ENCODE results near the gene CITED1. TPM values are rescaled to one million over a fixed set of nuclear protein-coding genes. Genes with fewer than 3 reads are reported as not detected.
A peak's percentile ranks its signal among the peaks of the same experiment; 100 is the strongest.

The CITED1 gene
- total RNA-seq, 1 donor from 2014 or later = 6.0 TPM

- no peak for DNase-seq (ENCODE audit: extremely low spot score, unreplicated experiment)
- Mint-ChIP-seq H3K4me1 (ENCODE audit: unreplicated experiment) (peaks cover 7% of the 10 kb centered on the region), H3K4me3 (peak overlapping the region; percentile 80), H3K36me3 (no peaks in the 10 kb centered on the region), H3K9me3 (no peaks in the 10 kb centered on the region), H3K27me3 (peaks cover 60% of the 10 kb centered on the region), H3K27ac (no peak overlapping the region)
- no peak for TF ChIP-seq CTCF (conservative IDR thresholded peaks at IDR 0.05)
These were observed 1.9 kb upstream of the CITED1 start for GRCh38 chrX:72307646-72308051.

GRCh38 chrX:72306851-72307645 lies 1.3 kb upstream of the CITED1 start:
- Mint-ChIP-seq H3K4me1 (ENCODE audit: unreplicated experiment) (peaks cover 7% of the 10 kb centered on the region), H3K27me3 (peaks cover 66% of the 10 kb centered on the region), H3K27ac (no peak overlapping the region), H3K36me3 (no peaks in the 10 kb centered on the region), H3K4me3 (peak overlapping the region; percentile 90), H3K9me3 (no peaks in the 10 kb centered on the region)
- no peak for DNase-seq (ENCODE audit: extremely low spot score, unreplicated experiment)
- TF ChIP-seq CTCF (conservative IDR thresholded peaks at IDR 0.05) = no peak

- Mint-ChIP-seq H3K4me3 (peak overlapping the region; percentile 90), H3K27ac (no peak overlapping the region), H3K9me3 (no peaks in the 10 kb centered on the region), H3K4me1 (ENCODE audit: unreplicated experiment) (peaks cover 7% of the 10 kb centered on the region), H3K36me3 (no peaks in the 10 kb centered on the region), H3K27me3 (peaks cover 71% of the 10 kb centered on the region)
- DNase-seq (ENCODE audit: extremely low spot score, unreplicated experiment) = no peak
- peak; percentile 38 for TF ChIP-seq CTCF (conservative IDR thresholded peaks at IDR 0.05)
These were observed 529 bp upstream of the CITED1 start for GRCh38 chrX:72306085-72306801.

- Mint-ChIP-seq H3K27me3 (peaks cover 79% of the 10 kb centered on the region), H3K27ac (no peak overlapping the region), H3K4me1 (ENCODE audit: unreplicated experiment) (peaks cover 7% of the 10 kb centered on the region), H3K4me3 (peak overlapping the region; percentile 86), H3K36me3 (no peaks in the 10 kb centered on the region), H3K9me3 (no peaks in the 10 kb centered on the region)
- no peak for DNase-seq (ENCODE audit: extremely low spot score, unreplicated experiment)
- TF ChIP-seq CTCF (conservative IDR thresholded peaks at IDR 0.05) = no peak
These were observed 837 bp downstream of the CITED1 start for GRCh38 chrX:72304877-72305276.

GRCh38 chrX:72301781-72302180 lies 3.9 kb downstream of the CITED1 start:
- no peak overlapping the region for H3K4me3 Mint-ChIP-seq
- no peak for DNase-seq (ENCODE audit: extremely low spot score, unreplicated experiment)
- no peaks in the 10 kb centered on the region for H3K4me1 Mint-ChIP-seq (ENCODE audit: unreplicated experiment)
- H3K9me3 Mint-ChIP-seq = no peaks in the 10 kb centered on the region
- no peak overlapping the region for H3K27ac Mint-ChIP-seq
- no peak for TF ChIP-seq CTCF (conservative IDR thresholded peaks at IDR 0.05)
- H3K27me3 Mint-ChIP-seq = peaks cover 54% of the 10 kb centered on the region
- H3K36me3 Mint-ChIP-seq = no peaks in the 10 kb centered on the region
